Measurements from ENCODE around the gene LSM2.
"Not testable (repeated sequence)": the region's sequence is repeated elsewhere in the genome, so short reads cannot be mapped to it uniquely, and the experiment has no call there.

LSM2 gene

DNA sequence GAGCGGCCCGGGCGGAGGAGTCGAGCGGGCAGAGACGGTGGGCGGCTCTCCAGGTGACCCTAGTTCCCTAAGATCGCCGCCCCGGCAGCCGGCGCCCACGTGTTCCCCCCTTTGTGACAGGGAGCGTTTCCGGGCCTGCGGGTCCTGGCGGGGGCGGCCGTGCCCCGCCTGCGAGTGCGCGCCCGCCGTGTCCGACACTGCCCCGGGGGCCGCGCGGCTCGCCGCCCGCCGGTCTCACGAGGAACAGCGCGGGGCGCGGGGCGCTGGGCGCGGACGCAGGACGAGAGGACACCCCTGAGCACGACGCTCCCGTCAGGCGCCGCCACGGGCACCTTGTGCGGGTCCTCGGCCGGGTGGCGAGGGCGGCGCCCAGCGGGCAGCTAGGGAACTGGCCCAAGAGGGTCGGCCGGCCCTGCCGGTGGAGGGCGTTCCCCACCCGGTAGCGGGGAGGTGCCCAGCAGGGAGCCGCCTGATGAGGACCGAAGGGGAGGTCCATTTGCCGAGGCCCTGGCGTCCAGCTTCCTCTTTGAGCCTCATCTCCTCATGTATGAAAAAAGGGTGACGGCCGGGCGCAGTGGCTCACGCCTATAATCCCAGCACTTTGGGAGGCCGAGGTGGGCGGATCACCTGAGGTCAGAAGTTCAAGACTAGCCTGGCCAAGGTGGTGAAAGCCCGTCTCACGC lies 11.0 kb downstream of the LSM2 start, which contains the start of gene VARS1:
TSS of gene VARS1 (minus strand) at position 137 of the 683 bp plus-strand sequence. CDS start 535 bp downstream, outside the sequence.
- peak; percentile 76 to 84 for DNase-seq

DNA sequence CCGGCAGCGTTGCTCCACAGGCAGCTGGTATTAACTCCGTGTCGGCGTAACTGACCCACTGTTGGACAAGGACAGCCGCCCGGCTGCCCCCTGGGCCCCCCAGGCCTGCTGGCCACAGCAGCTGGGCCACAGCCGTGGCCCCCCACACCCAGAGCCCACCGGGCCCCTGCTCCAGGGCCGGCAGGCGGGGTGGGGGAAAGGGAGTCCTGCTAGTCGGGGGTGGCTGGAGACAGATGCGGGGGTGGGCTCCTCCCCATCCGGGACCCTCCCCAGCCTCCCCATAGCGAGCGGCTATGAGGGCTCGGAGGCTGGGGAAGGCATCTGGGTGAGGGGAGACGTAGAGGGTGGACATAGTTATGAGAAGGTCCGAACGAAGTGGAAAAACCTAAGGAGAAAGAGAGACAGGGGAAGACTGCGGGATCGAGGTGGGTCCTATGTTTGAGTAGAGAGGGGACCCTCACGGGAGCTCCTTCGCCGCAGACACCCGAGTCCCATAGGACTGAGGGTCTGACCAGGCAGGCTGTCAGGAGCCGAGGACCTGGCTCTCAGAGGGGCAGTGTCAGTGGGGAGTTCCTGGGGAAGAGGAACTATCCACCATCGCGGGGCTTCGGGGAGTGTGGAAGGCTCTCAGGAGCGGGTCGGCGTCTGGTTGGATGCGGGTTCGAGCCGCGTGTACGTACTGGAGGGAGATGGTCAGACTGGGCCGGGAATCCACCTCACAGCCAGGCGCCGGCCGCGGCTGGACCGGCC lies 11.7 kb downstream of the LSM2 start:
- DNase-seq, result no peak

DNA sequence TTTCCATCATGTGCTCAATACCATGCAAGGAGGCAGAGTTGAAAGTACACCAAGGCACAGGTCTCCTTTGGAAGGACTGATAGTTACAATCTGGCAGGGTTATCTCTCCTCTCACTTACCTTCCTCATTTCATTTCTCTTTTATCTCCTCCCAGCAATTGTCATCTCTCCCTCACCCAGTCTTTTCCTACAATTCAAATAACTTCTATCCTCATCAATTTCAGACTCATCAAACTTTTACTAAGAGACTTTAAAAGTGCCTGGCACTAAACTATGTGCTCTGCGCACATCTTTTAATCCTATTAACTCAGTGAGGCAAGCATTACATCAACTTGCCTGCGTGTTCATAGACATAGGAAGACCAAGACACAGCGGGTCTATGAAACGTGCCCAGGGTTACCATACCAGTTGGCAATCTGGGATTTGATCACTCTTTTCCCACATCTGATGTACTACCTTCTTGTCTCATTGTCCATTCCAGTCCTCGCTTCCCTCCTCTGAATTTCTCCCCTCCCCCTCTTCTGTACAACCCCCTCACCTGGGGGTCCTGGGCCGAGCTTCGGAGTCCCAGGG lies 12.4 kb downstream of the LSM2 start:
- DNase-seq, result no peak

DNA sequence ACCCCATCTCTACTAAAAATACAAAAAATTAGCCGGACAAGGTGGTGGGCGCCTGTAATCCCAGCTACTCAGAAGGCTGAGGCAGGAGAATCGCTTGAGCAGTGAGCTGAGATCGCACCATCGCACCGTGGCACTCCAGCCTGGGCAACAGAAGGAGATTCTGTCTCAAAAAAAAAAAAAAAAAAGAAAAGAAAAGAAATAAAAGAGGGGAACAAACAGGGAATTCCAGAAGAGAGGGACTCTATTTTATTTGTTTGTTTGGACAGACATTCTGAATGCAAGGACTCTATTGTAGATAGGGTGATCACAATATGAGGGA lies 12.9 kb downstream of the LSM2 start:
- DNase-seq, result not testable (repeated sequence)

- no peak for DNase-seq
Measured at GRCh38 chr6:31792761-31793171, 14.0 kb downstream of the LSM2 start.

DNA sequence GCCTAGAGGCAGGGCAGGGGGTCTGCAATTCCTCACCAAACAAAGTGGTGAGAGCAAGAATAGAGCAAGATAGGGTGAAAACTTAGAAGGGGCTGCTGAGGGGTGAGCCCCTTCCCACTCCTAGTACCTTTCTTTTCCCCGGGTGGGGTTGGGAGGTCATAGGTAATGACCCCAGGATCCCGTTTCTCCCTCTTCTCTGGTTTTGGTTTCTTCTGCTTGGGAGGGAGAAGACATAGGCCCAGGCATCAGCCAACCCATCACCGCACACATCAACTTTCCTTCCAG lies 14.7 kb downstream of the LSM2 start:
- DNase-seq, result no peak

DNA sequence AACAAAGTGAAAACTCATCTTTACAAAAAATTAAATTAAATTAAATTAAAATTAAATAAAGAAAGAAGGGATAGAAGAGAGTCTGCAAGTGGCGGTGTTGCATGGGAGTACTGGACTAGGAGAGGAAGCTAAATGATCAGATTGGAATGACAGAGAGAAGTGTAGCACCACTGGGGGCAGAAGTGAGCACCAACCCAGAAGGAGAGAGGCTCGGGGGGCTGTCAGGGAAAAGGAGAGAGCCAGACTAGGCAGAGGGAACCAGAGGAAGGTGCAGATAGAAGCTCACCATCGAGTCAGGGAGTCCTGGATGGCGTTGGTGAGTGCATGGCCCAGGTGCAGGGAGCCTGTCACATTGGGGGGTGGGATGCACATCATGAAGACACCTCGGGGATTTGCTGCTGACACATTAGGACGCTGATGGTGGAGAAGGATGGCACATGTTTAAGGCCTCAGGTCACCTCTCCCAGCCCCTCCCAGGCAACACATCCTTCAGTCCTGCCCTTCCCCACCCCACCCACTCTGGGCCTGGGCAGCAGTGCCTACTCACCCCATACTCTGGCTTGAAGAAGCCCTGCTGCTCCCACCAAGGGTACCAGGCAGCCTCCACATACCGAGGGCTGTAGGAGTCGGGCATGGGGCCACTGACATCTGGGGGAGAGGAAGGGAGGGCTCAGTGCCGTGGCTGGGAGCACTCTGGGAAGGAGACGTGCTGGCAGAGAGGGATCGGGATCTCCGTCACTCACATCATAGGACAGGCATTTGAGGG lies 15.3 kb downstream of the LSM2 start:
- peak in 1 of 2 donors; percentile 37 for DNase-seq

DNA sequence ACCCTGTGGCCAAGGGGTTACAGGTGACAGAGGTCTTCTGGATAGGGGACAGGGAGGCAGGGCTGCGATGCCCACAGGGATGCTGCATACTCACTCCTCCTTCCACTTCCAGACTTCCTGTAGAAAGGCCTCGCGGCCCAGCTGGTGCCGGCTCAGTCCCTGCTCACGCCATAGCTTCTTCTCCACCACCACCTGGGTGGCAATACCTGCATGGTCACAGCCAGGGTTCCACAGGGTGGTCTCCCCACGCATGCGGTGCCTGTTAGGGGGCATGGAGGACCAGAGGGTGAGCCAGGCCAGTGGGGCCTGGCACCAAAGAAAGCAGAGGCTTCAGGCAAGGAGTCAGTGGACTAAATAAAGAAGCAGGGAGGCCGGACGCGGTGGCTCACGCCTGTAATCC lies 21.3 kb downstream of the LSM2 start:
- DNase-seq, result no peak

GRCh38 chr6:31784098-31784925 lies 22.5 kb downstream of the LSM2 start:
- no peak for DNase-seq

- DNase-seq, result no peak
Measured at GRCh38 chr6:31782126-31782855, 24.5 kb downstream of the LSM2 start.

- DNase-seq, result no peak
Measured at GRCh38 chr6:31781244-31782125, 25.3 kb downstream of the LSM2 start.

DNA sequence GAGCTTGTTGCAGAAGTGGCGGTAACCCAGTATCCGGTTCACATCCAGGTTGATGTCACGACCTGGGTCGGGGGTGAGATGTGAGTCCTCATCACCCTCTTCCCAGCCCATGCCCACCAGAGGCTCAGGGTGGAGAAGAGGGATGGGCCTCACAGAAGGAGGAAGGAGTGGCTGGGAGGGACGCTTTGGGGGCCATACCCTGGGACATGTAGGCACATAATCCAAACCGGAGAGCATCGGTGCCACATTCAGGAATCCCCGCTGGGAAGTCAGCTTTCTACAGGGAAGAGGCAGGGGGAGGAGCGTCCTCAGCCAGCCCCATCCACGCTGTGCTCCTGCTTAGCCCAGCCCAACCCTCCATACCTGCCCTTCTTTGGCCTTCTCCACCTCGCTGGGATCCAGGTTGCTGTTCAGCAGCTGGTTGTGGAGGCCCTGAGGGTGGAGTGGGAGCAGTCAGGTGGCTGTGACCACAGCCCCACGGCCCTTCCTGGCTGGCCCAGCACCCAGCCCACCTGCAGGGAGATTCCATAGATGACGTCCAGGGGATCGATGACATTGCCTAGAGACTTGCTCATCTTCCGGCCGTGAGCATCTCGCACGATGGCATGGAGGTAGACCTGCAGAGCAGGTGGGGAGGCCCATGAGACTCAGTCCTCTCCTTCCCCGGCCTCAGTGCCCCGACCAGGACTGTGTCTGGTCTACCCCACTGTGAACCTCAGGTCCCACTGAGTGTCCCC lies 26.1 kb downstream of the LSM2 start:
- no peak for DNase-seq

DNA sequence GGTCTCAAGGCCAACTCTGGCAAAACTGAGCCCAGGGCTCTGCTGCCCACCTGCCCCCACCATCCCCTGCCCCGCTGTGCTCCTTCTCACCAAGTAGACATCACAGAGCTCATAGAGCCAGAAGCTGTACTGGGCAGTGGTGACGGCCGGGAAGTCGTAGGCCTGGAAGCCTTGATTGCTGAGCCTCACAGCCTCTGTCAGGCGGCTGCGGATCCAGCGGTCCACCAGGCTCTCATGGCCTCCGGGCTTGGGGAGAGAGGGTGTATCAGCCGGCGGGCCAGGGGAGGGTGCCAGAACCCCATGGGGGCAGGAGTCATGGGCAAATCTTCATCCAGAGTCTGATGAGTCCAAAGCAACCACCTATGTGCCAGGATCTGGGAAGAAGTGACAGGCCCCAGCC lies 26.9 kb downstream of the LSM2 start:
- no peak for DNase-seq

- no peak for DNase-seq
Measured at GRCh38 chr6:31778999-31779885, 27.5 kb downstream of the LSM2 start.

DNA sequence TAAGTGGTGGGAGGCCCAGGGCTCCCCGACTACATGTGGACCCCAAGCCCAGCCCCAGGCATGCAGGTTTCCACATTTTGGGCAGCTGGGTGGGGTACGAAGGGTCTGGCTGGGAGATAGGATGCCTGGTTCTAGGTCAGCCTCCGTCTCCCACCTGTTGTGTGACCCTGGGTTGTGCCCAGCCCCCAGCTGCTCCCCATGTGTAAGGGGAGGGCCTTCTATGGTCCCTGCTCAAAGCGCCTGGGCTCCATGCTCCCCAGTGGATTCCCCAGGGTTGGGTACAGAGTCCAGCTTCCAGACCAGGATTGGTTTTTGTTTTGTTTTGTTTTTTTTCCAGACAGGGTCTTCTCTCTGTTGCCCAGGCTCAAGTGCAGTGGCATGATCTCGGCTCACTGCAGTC lies 28.6 kb downstream of the LSM2 start:
- DNase-seq, result no peak

- no peak for DNase-seq
Measured at GRCh38 chr6:31777667-31778050, 29.1 kb downstream of the LSM2 start.

DNA sequence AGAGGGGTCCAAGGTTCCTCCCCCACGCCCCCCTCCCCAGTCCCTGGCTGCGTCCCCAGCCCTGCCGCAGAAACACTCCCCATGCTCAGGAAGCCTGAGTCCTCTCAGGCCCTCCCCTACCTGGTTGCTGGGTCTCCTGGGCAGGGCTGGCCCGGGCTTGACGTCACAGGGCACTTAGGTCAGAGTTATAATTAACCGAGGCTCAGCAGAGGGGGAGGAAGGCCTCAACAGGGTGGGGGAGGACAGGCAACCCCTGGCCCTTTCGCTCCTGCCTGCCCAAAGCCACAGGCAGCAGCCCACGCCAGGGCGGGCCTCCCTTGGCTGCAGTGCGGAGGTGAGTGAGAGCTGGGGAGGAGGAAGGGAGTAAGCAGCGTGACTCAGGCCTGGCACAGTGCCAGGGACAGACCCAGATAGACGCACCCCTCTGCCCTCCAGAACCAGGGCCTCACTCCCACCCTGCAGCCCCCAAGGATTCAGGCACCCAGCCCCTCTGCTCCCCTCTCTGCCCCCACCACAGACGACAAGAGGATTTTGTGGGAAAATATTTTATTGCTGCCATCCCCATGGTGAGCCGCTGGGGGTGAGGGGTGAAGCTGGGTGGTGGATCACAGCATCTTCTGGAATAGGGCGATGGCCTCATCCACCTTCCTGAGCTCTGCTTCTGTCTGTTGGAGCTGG lies 29.6 kb downstream of the LSM2 start, which contains the start of gene VWA7:
TSS of gene VWA7 (minus strand) at position 340 of the 678 bp plus-strand sequence. CDS start 549 bp downstream, outside the sequence.
- peak; percentile 63 to 71 for DNase-seq

DNA sequence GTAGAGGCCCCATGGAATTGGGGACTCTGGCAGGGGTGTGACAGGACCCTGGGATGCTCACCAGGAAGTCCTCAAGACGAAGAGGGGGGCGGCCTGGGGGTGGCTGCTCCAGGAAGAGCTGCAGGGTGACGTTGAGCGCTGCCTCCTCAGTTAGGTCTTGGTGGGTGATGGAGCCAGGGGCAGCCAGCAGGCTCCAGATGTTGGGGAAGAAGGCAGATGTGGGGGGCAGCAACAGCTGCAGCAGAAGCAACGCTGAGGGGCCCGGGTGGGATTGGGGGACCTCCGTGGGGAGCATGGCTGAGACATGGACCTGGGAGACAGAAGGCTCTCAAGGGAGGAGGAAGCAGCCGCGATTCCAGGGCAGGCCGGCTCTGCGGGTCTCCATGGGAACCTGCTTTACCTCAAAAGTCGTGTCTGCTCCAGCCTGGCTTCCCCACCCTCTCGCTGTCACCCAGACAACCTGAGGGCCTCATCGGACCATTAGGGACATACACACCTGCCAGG lies 30.2 kb downstream of the LSM2 start:
- DNase-seq, result no peak
